HL-60 (cell line): ENCODE data around the gene LRMDA.

Experiments
- DNase-seq, 2 experiments: peaks; one replicate each; pipeline ENCODE4 v3.0.0-alpha.2; 2010 to 2020; ENCODE audit warnings: low read depth in 1 of 2, low spot score in 1 of 2
- H3K27ac ChIP-seq: fragments of 250-450 bp; sonication (Bioruptor Pico); replicated peaks from 2 replicates; pipeline ENCODE4 v1.5.1; 2020; ENCODE audit warnings: mild to moderate bottlenecking, moderate library complexity
- H3K27me3 ChIP-seq: fragments of 250-450 bp; sonication (Bioruptor Pico); 2 replicates; pipeline ENCODE4 v1.5.1; 2021; ENCODE audit warnings: mild to moderate bottlenecking, moderate library complexity; ENCODE audit not compliant: insufficient read depth, poor library complexity, severe bottlenecking
- H3K4me3 ChIP-seq: replicated peaks from 2 replicates; pipeline ENCODE4 v1.5.1; 2011; ENCODE audit warnings: mild to moderate bottlenecking, control low read depth, low read length; ENCODE audit not compliant: insufficient read depth
- GABPA ChIP-seq: IDR thresholded peaks from 2 replicates; pipeline ENCODE4 v1.6.1; 2012; ENCODE audit warnings: low read depth
- POLR2AphosphoS5 ChIP-seq: IDR thresholded peaks from 2 replicates; pipeline ENCODE4 v1.6.1; 2012; ENCODE audit warnings: low read depth
- SPI1 ChIP-seq: IDR thresholded peaks from 2 replicates; pipeline ENCODE4 v1.6.1; 2012; ENCODE audit warnings: low read depth, mild to moderate bottlenecking, borderline replicate concordance
- TF ChIP-seq, protein P1 (sequence below): IDR thresholded peaks from 2 replicates; pipeline ENCODE4 v1.6.1; 2012; ENCODE audit warnings: low read depth; ENCODE audit not compliant: insufficient replicate concordance
- TF ChIP-seq, protein P2 (sequence below): IDR thresholded peaks from one replicate; pipeline ENCODE4 v1.5.1; 2011; ENCODE audit warnings: low read length, control low read depth, inconsistent platforms; ENCODE audit not compliant: insufficient read depth

Gene LRMDA

DNA sequence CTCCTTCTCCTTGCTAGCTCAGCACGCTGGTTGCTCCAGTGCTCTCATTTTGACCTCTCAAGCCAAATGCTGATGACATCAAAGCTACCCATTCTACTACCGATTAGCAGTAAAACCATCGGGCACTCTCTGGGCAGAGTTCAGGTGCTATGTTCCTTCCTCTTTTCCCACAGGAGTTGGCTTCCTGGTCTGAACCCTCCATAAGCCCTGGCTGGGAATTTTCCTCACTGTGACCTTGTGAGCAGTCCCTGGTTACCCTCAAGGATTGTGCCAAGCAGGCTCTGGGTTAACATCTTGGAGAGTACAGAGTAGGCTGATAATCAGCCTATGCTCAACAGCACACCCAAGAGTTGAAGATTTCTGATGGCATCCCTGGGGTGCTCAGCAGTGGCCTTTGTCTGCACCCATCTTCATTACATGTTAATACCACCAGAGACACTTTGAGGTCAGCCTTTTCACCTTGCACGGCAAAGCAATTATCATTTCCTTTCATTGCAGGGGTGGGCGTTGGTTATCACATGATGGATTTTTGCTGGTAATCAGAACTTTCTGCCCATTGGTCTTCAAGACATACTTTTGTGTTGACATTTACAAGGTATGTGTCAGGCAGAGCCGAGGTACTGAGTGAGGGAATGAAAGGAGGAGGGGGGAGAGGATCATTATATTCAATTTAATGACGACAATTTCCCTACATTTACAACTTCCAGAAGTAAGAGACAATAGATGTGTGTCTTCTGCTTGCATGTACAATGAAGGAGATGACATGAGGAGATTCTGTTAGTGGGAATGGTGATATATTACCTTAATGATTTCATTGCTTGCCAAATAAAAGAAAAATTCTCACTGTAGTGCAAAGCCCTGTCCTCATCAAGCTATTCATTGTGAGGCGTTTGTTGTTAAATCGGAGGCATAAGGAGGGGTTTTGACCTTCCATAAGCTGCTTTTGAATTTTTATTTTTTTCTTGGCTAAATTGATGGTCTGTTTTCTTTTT lies 452.0 kb downstream of the LRMDA start:
- Histone ChIP-seq H3K27ac (no peak overlapping the region), H3K27me3 (no peaks in the 10 kb centered on the region), H3K4me3 (no peak overlapping the region)
- no peak for DNase-seq
- TF ChIP-seq SPI1 = no peak
- no peak for TF ChIP-seq POLR2AphosphoS5
- TF ChIP-seq, protein P1, sequence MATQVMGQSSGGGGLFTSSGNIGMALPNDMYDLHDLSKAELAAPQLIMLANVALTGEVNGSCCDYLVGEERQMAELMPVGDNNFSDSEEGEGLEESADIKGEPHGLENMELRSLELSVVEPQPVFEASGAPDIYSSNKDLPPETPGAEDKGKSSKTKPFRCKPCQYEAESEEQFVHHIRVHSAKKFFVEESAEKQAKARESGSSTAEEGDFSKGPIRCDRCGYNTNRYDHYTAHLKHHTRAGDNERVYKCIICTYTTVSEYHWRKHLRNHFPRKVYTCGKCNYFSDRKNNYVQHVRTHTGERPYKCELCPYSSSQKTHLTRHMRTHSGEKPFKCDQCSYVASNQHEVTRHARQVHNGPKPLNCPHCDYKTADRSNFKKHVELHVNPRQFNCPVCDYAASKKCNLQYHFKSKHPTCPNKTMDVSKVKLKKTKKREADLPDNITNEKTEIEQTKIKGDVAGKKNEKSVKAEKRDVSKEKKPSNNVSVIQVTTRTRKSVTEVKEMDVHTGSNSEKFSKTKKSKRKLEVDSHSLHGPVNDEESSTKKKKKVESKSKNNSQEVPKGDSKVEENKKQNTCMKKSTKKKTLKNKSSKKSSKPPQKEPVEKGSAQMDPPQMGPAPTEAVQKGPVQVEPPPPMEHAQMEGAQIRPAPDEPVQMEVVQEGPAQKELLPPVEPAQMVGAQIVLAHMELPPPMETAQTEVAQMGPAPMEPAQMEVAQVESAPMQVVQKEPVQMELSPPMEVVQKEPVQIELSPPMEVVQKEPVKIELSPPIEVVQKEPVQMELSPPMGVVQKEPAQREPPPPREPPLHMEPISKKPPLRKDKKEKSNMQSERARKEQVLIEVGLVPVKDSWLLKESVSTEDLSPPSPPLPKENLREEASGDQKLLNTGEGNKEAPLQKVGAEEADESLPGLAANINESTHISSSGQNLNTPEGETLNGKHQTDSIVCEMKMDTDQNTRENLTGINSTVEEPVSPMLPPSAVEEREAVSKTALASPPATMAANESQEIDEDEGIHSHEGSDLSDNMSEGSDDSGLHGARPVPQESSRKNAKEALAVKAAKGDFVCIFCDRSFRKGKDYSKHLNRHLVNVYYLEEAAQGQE = no peak
- TF ChIP-seq, protein P2, sequence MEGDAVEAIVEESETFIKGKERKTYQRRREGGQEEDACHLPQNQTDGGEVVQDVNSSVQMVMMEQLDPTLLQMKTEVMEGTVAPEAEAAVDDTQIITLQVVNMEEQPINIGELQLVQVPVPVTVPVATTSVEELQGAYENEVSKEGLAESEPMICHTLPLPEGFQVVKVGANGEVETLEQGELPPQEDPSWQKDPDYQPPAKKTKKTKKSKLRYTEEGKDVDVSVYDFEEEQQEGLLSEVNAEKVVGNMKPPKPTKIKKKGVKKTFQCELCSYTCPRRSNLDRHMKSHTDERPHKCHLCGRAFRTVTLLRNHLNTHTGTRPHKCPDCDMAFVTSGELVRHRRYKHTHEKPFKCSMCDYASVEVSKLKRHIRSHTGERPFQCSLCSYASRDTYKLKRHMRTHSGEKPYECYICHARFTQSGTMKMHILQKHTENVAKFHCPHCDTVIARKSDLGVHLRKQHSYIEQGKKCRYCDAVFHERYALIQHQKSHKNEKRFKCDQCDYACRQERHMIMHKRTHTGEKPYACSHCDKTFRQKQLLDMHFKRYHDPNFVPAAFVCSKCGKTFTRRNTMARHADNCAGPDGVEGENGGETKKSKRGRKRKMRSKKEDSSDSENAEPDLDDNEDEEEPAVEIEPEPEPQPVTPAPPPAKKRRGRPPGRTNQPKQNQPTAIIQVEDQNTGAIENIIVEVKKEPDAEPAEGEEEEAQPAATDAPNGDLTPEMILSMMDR = no peak
- no peak for TF ChIP-seq GABPA

DNA sequence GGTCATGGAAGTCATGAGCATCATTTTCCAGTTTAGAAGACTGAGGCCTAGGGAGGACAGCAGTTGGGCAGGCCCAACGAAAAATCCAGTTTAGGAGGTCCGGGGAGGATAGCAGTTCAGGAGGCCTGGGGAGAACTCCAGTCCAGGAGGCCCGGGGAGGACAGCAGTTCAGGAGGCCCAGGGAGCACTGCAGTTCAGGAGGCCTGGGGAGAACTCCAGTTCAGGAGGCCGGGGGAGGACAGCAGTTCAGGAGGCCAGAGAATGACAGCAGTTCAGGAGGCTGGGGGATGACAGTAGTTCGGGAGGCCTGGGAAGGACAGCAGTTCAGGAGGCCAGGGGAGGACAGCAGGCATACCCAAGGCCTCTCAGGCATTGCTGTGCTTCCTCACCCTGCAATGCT lies 453.4 kb downstream of the LRMDA start:
- TF ChIP-seq, protein P2 = no peak
- TF ChIP-seq SPI1 (no peak), POLR2AphosphoS5 (no peak), GABPA (no peak)
- TF ChIP-seq, protein P1 = no peak
- no peak for DNase-seq
- Histone ChIP-seq H3K27me3 (no peaks in the 10 kb centered on the region), H3K4me3 (no peak overlapping the region), H3K27ac (no peak overlapping the region)

DNA sequence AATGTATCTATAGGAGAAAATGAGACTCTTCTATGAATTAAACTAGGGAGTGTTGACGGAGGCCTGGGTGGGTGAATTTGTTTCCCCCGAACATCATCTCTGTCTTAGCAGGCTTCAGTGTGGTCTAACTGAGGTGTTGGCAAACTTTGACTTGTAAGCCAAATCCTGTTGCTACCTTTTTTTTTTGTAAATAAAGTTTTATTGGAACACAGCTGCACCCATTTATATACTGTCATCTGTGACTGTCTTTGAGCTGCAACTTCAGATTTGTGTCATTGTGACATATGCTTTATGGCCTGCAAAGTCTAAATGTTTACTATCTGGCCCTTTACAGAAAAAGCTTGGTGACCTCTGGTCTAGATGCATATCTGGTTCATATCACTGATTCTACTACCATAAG lies 455.9 kb downstream of the LRMDA start:
- Histone ChIP-seq H3K27me3 (no peaks in the 10 kb centered on the region), H3K4me3 (no peak overlapping the region), H3K27ac (no peak overlapping the region)
- DNase-seq = no peak
- TF ChIP-seq, protein P2 = no peak
- no peak for TF ChIP-seq SPI1
- no peak for TF ChIP-seq GABPA
